Coronary artery (tissue), 2 donors: Measurements from ENCODE around the gene CA5B.
"Not testable (repeated sequence)": the region's sequence is repeated elsewhere in the genome, so short reads cannot be mapped to it uniquely, and the experiment has no call there.

Source experiments
- DNase-seq: peaks from one replicate; pipeline ENCODE4 v3.0.0-alpha.2; 2017; ENCODE audit warnings: low spot score
- H3K27ac ChIP-seq, 2 donors: fragments of 200-600 bp; sonication (generic); one replicate each; pipeline ENCODE4 v1.5.1; 2016 to 2019
- H3K4me3 ChIP-seq: fragments of 200-600 bp; sonication (generic); 2 replicates; pipeline ENCODE4 v1.5.1; 2016; ENCODE audit warnings: mild to moderate bottlenecking, moderate library complexity
- TF ChIP-seq, protein P1 (sequence below): fragments of 200-600 bp; sonication (generic); IDR thresholded peaks from one replicate; pipeline ENCODE4 v1.5.1; 2019; ENCODE audit warnings: antibody characterized with exemption

Gene CA5B

DNA sequence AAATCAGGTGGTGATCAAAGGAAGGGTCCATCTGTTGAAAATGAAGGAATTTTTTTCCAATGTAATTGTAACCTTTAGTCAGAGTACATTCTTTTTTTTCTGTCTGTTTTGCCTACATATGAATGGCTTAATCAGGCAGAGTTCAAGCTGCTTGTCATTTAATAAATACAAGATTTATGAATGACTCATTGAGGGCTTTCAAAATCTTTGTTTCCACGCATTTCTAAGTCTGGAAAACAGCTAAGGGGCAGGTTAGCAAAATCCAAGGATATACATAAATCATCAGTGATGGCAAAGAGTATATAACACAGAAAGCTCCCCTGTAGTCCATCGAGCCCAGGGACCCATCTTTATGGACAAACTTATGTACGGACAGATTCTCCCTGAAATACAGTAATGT, 1.8 kb downstream of the CA5B start:
- TF ChIP-seq, protein P1, sequence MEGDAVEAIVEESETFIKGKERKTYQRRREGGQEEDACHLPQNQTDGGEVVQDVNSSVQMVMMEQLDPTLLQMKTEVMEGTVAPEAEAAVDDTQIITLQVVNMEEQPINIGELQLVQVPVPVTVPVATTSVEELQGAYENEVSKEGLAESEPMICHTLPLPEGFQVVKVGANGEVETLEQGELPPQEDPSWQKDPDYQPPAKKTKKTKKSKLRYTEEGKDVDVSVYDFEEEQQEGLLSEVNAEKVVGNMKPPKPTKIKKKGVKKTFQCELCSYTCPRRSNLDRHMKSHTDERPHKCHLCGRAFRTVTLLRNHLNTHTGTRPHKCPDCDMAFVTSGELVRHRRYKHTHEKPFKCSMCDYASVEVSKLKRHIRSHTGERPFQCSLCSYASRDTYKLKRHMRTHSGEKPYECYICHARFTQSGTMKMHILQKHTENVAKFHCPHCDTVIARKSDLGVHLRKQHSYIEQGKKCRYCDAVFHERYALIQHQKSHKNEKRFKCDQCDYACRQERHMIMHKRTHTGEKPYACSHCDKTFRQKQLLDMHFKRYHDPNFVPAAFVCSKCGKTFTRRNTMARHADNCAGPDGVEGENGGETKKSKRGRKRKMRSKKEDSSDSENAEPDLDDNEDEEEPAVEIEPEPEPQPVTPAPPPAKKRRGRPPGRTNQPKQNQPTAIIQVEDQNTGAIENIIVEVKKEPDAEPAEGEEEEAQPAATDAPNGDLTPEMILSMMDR: no peak
- H3K27ac ChIP-seq: no peak overlapping the region
- DNase-seq: no peak
- H3K4me3 ChIP-seq: no peak overlapping the region

DNA sequence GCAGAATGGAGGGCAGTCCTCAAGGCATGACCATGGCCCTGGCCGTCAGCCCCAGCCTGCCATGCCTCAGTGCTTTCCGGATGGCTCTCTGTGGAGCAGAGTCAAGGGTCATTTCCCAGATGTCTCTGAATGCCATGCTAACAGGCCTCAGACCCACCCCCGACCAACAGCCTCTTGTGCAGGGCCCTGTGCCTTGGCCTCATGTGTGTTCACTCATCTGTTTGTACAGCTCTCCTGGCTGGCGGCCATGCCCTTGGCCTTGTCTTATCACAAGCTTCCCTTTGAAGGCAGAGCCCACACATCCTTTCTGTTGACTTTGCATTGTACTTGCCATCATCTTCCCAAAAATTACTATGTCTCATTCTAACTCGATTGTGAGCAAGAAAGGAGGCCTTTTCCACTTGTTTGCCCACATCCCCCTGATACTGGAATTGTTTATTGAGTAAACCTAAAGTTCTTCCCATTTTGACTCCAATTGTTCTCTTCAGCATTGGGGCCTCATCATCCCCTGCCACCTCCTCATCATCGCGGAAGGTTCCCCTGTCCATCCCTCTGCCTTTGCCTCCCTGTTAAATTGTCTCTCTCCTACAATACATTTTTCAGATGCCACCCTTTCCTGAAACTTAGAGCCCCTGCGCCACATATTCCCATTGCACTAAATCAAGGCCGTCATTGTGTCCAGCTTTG, 6.3 kb downstream of the CA5B start:
- no peak for DNase-seq
- H3K4me3 ChIP-seq: no peak overlapping the region
- H3K27ac ChIP-seq: peak overlapping the region in 1 of 2 donors; percentile 22
- TF ChIP-seq, protein P1: no peak

DNA sequence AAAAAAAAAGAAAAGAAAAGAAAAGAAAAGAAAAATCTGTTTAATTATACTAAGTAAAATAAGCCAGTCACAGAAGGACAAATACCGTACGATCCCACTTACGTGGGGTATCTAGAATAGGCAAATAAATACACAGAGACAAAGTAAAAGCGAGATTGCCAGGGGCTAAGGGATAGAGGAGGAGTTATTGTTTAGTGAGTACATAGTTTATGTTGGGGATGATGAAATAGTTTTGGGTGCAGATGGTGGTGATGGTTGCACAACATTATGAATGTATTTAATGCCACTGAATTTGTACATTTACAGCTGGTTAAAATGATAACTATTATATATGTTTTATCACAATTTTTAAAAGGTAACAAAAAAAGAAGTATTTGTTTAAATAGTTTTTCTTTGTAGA, 7.1 kb downstream of the CA5B start:
- H3K27ac ChIP-seq: no peak overlapping the region
- DNase-seq: no peak
- TF ChIP-seq, protein P1: no peak
- no peak overlapping the region for H3K4me3 ChIP-seq

DNA sequence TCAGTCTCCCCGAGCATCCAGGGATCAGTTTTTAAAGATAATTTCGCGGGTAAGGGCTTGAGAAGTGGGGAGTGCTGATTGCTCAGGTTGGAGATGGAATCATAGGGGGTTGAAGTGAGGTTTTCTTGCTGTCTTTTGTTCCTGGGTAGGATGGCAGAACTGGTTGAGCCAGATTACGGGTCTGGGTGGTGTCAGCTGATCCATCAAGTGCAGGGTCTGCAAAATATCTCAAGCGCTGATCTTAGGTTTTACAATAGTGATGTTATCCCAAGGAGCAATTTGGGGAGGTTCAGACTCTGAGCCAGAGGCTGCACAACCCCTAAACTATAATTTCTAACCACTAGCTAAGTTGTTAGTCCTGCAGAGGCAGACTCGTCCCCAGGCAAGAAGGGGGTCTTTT, 8.6 kb downstream of the CA5B start:
- H3K27ac ChIP-seq, DNase-seq, H3K4me3 ChIP-seq: not testable (repeated sequence)

DNA sequence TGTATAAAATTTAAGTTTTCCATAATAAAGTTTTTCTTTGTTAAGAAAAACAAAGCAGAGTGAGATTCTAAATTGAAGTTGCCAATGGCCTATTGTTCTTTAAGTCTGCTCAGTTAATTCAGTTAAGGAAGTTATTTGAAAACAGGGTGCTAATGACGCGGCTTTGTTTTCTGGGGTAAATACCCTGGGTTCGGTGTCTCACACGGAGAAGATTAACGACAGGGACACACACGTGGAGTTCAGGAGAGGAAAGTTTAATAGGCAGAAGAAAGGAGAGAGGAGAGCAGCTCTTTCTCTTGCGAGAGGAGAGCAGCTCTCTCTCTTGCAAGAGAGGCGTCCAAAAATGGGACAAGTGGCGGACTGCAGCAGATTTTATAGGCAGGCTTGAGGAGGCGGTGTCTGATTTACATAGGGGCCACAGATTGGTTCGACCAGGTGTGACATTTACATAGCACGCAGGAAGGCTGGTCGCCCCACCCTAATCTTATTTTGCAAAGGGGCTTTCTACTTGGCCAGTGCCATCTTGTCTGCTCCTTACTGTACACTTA, 9.6 kb downstream of the CA5B start:
- no peak for DNase-seq
- Histone ChIP-seq H3K27ac (no peak overlapping the region), H3K4me3 (no peak overlapping the region)
- TF ChIP-seq, protein P1: no peak

DNA sequence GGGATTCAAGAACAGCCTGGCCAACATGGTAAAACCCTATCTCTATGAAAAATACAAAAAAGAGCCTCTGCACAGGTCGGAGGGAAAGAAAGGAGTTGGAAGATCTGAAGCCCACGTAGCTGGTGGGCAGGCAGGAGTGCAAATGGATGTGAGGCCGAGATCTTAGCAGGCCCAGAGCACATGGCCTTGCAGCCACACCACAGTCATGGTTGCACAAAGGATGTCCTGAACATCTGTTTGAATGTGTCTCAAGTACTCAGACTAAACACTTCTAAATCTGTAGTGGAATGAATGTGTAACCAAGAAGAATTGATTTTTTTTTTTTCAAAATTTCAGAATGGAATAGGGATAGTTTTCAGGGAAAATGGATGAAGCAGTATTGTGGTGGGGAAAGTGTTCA, 10.8 kb downstream of the CA5B start:
- H3K4me3 ChIP-seq: no peak overlapping the region
- TF ChIP-seq, protein P1: no peak
- DNase-seq: no peak
- peak overlapping the region in 1 of 2 donors; percentile 36 for H3K27ac ChIP-seq

DNA sequence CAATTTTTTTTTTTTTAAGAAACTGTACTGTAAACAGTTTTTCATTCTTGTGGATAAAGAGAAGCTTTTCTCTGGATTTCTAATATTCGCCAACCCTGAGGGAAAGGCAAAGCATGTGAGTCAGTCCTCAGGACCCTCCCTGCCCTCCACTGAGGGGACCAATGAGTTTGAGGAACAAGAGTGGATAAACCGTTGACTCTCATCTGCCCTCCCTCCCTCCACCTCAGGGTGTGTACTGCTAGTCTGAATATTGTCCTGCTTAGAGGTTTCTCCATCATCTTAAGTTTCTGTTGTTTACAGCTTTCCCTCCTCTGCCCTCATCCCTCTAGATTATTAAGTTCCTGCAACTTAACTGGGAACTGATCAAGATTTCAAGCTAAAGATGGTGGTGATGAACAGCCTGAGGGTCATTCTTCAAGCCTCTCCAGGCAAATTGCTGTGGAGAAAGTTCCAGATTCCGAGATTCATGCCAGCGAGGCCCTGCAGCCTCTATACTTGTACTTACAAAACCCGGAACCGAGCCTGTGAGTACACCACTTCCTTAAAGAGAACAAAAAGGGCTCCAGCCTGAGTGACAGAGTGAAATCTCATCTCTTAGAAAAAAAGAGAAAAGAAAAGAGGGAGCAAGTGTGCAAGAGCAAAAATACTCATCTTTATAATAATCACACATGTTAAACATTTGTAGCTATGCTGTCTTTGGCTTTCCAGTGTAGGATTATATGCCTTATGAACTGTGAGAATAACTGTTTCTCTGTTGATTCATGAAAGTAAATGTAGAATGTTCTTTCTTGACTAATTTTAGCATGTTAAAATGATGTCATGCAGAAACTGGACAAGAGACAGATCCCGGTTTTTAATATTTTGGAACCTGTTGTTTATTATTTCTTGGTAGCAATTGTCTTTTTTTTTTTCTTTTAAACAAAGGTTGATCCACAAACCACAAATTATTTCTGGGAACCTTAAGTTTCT, 11.9 kb downstream of the CA5B start:
- DNase-seq: no peak
- peak overlapping the region; percentile 66 to 84 for H3K27ac ChIP-seq
- TF ChIP-seq, protein P1: no peak
- peak overlapping the region; percentile 14 for H3K4me3 ChIP-seq
